GM23338 (cell line): ENCODE results near the gene HERPUD2. TPM values are rescaled to one million over a fixed set of nuclear protein-coding genes. Genes with fewer than 3 reads are reported as not detected.

Source experiments
- ATAC-seq: fragments of 200-7000 bp; cut with Tn5 transposase; 3 replicates; pipeline ENCODE4 v1.9.1; 2020
- DNase-seq: peaks from one replicate; pipeline ENCODE4 v3.0.0-alpha.2; 2015; ENCODE audit warnings: low spot score
- H2AFZ ChIP-seq: fragments of 200-600 bp; sonication (generic); 2 replicates; pipeline ENCODE4 v1.8.0; 2016; ENCODE audit warnings: antibody characterized with exemption, mild to moderate bottlenecking, moderate library complexity
- H3F3A ChIP-seq: fragments of 200-600 bp; sonication (generic); replicated peaks from 2 replicates; pipeline ENCODE4 v1.8.0; 2017; ENCODE audit warnings: antibody characterized with exemption, mixed run types, low read depth
- H3K27ac ChIP-seq: fragments of 200-600 bp; sonication (generic); 2 replicates; pipeline ENCODE4 v1.6.1; 2016; ENCODE audit warnings: low read depth
- H3K27me3 ChIP-seq: fragments of 200-600 bp; sonication (generic); 2 replicates; pipeline ENCODE4 v1.8.0; 2016; ENCODE audit warnings: mild to moderate bottlenecking, mixed run types, moderate library complexity; ENCODE audit not compliant: insufficient read depth
- H3K36me3 ChIP-seq: fragments of 200-600 bp; sonication (generic); 2 replicates; pipeline ENCODE4 v1.8.0; 2016; ENCODE audit warnings: mild to moderate bottlenecking; ENCODE audit not compliant: insufficient read depth
- H3K4me1 ChIP-seq: fragments of 200-600 bp; sonication (generic); 2 replicates; pipeline ENCODE4 v1.8.0; 2016; ENCODE audit warnings: mild to moderate bottlenecking, moderate library complexity; ENCODE audit not compliant: insufficient read depth
- H3K4me2 ChIP-seq: fragments of 200-600 bp; sonication (generic); 2 replicates; pipeline ENCODE4 v1.7.1; 2017; ENCODE audit warnings: mixed run types
- H3K4me3 ChIP-seq: fragments of 200-600 bp; sonication (generic); 2 replicates; pipeline ENCODE4 v1.6.1; 2016; ENCODE audit warnings: mixed run types
- H3K79me2 ChIP-seq: fragments of 200-600 bp; sonication (generic); replicated peaks from 2 replicates; pipeline ENCODE4 v1.8.0; 2017; ENCODE audit warnings: mild to moderate bottlenecking; ENCODE audit not compliant: insufficient read depth
- H3K9me2 ChIP-seq: fragments of 200-600 bp; sonication (generic); 2 replicates; pipeline ENCODE4 v1.8.0; 2017; ENCODE audit not compliant: insufficient read depth
- H4K20me1 ChIP-seq: fragments of 200-600 bp; sonication (generic); replicated peaks from 2 replicates; pipeline ENCODE4 v1.8.0; 2017; ENCODE audit warnings: mild to moderate bottlenecking; ENCODE audit not compliant: insufficient read depth
- H3K27ac Mint-ChIP-seq: 2 replicates; pipeline ENCODE4 v1.8.0; 2020; ENCODE audit warnings: inconsistent platforms, mild to moderate bottlenecking, moderate library complexity, mixed read lengths
- H3K27me3 Mint-ChIP-seq: 3 replicates; pipeline ENCODE4 v1.8.0; 2022; ENCODE audit warnings: low read depth, mild to moderate bottlenecking, moderate library complexity, mixed read lengths, inconsistent platforms; ENCODE audit not compliant: insufficient read depth, poor library complexity
- H3K36me3 Mint-ChIP-seq: 3 replicates; pipeline ENCODE4 v1.8.0; 2021; ENCODE audit warnings: low read depth, mild to moderate bottlenecking, inconsistent platforms, moderate library complexity, mixed read lengths
- H3K4me1 Mint-ChIP-seq: 3 replicates; pipeline ENCODE4 v1.8.0; 2020; ENCODE audit warnings: mild to moderate bottlenecking, inconsistent platforms, mixed read lengths
- H3K4me3 Mint-ChIP-seq: 3 replicates; pipeline ENCODE4 v1.8.0; 2021; ENCODE audit warnings: moderate library complexity, mild to moderate bottlenecking, inconsistent platforms, mixed read lengths
- H3K9me3 Mint-ChIP-seq: 3 replicates; pipeline ENCODE4 v1.8.0; 2020; ENCODE audit warnings: moderate library complexity, mild to moderate bottlenecking, inconsistent platforms, mixed read lengths
- CREB1 ChIP-seq: fragments of 250-450 bp; sonication (Bioruptor Pico); IDR thresholded peaks from 2 replicates; pipeline ENCODE4 v1.5.0; 2020; ENCODE audit warnings: low read depth, mild to moderate bottlenecking, moderate library complexity
- CTCF ChIP-seq, 2 experiments: fragments of 200-600 bp in 1 of 2; sonication (generic) in 1 of 2; conservative IDR thresholded peaks; 2 replicates each; pipeline versions ENCODE4 v1.5.1 to v1.6.1; 2016 to 2017; ENCODE audit warnings: antibody characterized with exemption in 2 of 2, low read depth in 2 of 2, mild to moderate bottlenecking in 2 of 2, moderate library complexity in 1 of 2
- ETS1 ChIP-seq: IDR thresholded peaks from 2 replicates; pipeline ENCODE4 v1.6.1; 2016; ENCODE audit warnings: antibody characterized with exemption
- EZH2 ChIP-seq: fragments of 200-600 bp; sonication (generic); IDR thresholded peaks from one replicate; pipeline ENCODE4 v1.8.0; 2017; ENCODE audit warnings: antibody characterized with exemption, mild to moderate bottlenecking, low read depth; ENCODE audit not compliant: unreplicated experiment
- EZH2phosphoT487 ChIP-seq: fragments of 200-600 bp; sonication (generic); IDR thresholded peaks from one replicate; pipeline ENCODE4 v1.8.1; 2018; ENCODE audit warnings: antibody characterized with exemption; ENCODE audit not compliant: unreplicated experiment
- JUNB ChIP-seq: IDR thresholded peaks from one replicate; pipeline ENCODE4 v1.6.1; 2016; ENCODE audit warnings: antibody characterized with exemption; ENCODE audit not compliant: unreplicated experiment
- NANOG ChIP-seq: IDR thresholded peaks from 2 replicates; pipeline ENCODE4 v1.6.1; 2016; ENCODE audit warnings: antibody characterized with exemption, borderline replicate concordance
- POLR2AphosphoS5 ChIP-seq: IDR thresholded peaks from 2 replicates; pipeline ENCODE4 v1.6.1; 2016; ENCODE audit warnings: antibody characterized with exemption, low read depth
- REST ChIP-seq: IDR thresholded peaks from one replicate; pipeline ENCODE4 v1.6.1; 2018; ENCODE audit warnings: antibody characterized with exemption; ENCODE audit not compliant: unreplicated experiment
- STAT1 ChIP-seq: IDR thresholded peaks from one replicate; pipeline ENCODE4 v1.6.1; 2016; ENCODE audit warnings: antibody characterized with exemption; ENCODE audit not compliant: unreplicated experiment
- ZNF114 ChIP-seq: fragments of 250-450 bp; sonication (Bioruptor Pico); IDR thresholded peaks from 2 replicates; pipeline ENCODE4 v1.5.0; 2020; ENCODE audit warnings: mild to moderate bottlenecking, moderate library complexity
- ZNF331 ChIP-seq: fragments of 250-450 bp; sonication (Bioruptor Pico); IDR thresholded peaks from 2 replicates; pipeline ENCODE4 v1.5.0; 2020; ENCODE audit warnings: low read depth, mild to moderate bottlenecking, moderate library complexity
- polyA plus RNA-seq: library from polyadenylated mRNA; unstranded; fragments of >200 nt; fragmentation: Nextera tagmentation; extraction: Ambion mirVana; gene quantifications from 2 replicates; pipeline ENCODE4 v1.2.1, GENCODE V29; 2016
- total RNA-seq: library from RNA; depleted of rRNA; stranded (reverse); fragments of >200 nt; shearing (Covaris generic); gene quantifications from 2 replicates; pipeline ENCODE4 v1.2.3, GENCODE V29; 2014
- TF ChIP-seq, protein P1 (sequence below): fragments of 250-450 bp; sonication (Bioruptor Pico); IDR thresholded peaks from 2 replicates; pipeline ENCODE4 v1.5.0; 2020; ENCODE audit warnings: mild to moderate bottlenecking, moderate library complexity

Gene HERPUD2
- total and polyA plus RNA-seq, 2 experiments from 2014 or later: 8.0 to 12.0 TPM

DNA sequence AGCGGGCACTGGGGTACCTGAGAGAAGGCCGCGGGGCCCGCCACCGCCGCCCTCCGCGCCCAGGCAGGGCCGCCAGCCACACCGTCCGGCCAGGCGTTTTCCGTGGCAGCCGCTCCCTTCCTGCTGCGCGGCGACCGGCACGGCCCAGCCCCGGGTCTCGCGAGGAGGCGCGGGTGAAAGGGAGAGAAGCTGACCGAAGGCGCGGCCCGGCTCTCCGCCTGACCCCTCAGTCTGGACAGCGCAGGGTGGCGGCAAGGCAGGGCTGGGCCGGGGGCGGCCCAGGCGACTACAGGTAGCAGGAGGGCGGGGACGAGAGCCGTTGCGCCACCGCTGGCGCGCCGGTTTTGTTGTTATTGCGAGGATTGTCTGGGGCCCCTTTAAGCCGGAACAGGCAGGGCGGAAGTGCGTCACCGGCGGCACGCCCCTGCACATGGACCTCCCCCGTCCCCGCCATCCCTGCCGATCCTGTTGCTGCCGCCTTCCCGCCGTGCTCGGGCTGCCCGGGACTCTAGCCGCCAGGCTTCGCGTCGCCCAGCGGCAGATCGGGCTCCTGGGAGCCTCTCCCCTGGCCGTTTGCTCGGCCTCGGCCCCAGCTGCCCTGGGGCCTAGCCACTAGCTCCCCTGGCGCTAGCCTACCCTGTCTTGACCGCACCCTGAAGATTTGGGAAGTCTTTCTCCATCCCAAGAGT lies at the start of gene HERPUD2 (continued):
- TF ChIP-seq EZH2: no peak

GRCh38 chr7:35738889-35739288 lies 44.0 kb upstream of the HERPUD2 start:
- Mint-ChIP-seq H3K27ac (no peak overlapping the region), H3K4me3 (no peak overlapping the region), H3K9me3 (no peaks in the 10 kb centered on the region), H3K27me3 (no peaks in the 10 kb centered on the region), H3K36me3 (no peaks in the 10 kb centered on the region), H3K4me1 (peaks cover 9% of the 10 kb centered on the region; the same call in 2 of the 3 replicates)
- no peaks in the 10 kb centered on the region for H4K20me1 ChIP-seq
- H3K27me3 ChIP-seq: no peaks in the 10 kb centered on the region
- no peak overlapping the region for H2AFZ ChIP-seq
- H3K4me2 ChIP-seq: no peak overlapping the region
- H3K27ac ChIP-seq: no peak overlapping the region
- H3K79me2 ChIP-seq: no peaks in the 10 kb centered on the region
- DNase-seq (no peak), ATAC-seq (no peak)
- no peaks in the 10 kb centered on the region for H3F3A ChIP-seq
- peaks cover 6% of the 10 kb centered on the region; the same call in 1 of the 2 replicates for H3K4me1 ChIP-seq
- H3K9me2 ChIP-seq: no peaks in the 10 kb centered on the region
- TF ChIP-seq STAT1 (no peak), ZNF114 (CRISPR knock-in tag) (no peak), JUNB (no peak), ZNF331 (CRISPR knock-in tag) (no peak), CREB1 (CRISPR knock-in tag) (no peak), REST (no peak), NANOG (no peak), CTCF (conservative IDR thresholded peaks at IDR 0.05; ENCODE audit: low read depth in 2 of 2) (no peak), ETS1 (no peak), EZH2 (no peak), EZH2phosphoT487 (no peak), POLR2AphosphoS5 (no peak)
- TF ChIP-seq, protein P1, sequence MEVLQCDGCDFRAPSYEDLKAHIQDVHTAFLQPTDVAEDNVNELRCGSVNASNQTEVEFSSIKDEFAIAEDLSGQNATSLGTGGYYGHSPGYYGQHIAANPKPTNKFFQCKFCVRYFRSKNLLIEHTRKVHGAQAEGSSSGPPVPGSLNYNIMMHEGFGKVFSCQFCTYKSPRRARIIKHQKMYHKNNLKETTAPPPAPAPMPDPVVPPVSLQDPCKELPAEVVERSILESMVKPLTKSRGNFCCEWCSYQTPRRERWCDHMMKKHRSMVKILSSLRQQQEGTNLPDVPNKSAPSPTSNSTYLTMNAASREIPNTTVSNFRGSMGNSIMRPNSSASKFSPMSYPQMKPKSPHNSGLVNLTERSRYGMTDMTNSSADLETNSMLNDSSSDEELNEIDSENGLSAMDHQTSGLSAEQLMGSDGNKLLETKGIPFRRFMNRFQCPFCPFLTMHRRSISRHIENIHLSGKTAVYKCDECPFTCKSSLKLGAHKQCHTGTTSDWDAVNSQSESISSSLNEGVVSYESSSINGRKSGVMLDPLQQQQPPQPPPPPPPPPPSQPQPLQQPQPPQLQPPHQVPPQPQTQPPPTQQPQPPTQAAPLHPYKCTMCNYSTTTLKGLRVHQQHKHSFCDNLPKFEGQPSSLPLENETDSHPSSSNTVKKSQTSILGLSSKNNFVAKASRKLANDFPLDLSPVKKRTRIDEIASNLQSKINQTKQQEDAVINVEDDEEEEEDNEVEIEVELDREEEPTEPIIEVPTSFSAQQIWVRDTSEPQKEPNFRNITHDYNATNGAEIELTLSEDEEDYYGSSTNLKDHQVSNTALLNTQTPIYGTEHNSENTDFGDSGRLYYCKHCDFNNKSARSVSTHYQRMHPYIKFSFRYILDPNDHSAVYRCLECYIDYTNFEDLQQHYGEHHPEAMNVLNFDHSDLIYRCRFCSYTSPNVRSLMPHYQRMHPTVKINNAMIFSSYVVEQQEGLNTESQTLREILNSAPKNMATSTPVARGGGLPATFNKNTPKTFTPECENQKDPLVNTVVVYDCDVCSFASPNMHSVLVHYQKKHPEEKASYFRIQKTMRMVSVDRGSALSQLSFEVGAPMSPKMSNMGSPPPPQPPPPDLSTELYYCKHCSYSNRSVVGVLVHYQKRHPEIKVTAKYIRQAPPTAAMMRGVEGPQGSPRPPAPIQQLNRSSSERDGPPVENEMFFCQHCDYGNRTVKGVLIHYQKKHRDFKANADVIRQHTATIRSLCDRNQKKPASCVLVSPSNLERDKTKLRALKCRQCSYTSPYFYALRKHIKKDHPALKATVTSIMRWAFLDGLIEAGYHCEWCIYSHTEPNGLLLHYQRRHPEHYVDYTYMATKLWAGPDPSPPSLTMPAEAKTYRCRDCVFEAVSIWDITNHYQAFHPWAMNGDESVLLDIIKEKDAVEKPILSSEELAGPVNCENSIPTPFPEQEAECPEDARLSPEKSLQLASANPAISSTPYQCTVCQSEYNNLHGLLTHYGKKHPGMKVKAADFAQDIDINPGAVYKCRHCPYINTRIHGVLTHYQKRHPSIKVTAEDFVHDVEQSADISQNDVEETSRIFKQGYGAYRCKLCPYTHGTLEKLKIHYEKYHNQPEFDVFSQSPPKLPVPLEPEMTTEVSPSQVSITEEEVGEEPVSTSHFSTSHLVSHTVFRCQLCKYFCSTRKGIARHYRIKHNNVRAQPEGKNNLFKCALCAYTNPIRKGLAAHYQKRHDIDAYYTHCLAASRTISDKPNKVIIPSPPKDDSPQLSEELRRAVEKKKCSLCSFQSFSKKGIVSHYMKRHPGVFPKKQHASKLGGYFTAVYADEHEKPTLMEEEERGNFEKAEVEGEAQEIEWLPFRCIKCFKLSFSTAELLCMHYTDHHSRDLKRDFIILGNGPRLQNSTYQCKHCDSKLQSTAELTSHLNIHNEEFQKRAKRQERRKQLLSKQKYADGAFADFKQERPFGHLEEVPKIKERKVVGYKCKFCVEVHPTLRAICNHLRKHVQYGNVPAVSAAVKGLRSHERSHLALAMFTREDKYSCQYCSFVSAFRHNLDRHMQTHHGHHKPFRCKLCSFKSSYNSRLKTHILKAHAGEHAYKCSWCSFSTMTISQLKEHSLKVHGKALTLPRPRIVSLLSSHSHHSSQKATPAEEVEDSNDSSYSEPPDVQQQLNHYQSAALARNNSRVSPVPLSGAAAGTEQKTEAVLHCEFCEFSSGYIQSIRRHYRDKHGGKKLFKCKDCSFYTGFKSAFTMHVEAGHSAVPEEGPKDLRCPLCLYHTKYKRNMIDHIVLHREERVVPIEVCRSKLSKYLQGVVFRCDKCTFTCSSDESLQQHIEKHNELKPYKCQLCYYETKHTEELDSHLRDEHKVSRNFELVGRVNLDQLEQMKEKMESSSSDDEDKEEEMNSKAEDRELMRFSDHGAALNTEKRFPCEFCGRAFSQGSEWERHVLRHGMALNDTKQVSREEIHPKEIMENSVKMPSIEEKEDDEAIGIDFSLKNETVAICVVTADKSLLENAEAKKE (CRISPR knock-in tag): no peak
- H3K4me3 ChIP-seq: no peak overlapping the region
- H3K36me3 ChIP-seq: no peaks in the 10 kb centered on the region
